Large intestine (tissue), 3 donors: Measurements from ENCODE around the gene DENND1A. TPM values are rescaled to one million over a fixed set of nuclear protein-coding genes. Genes with fewer than 3 reads are reported as not detected.
A peak's percentile ranks its signal among the peaks of the same experiment; 100 is the strongest.

Experiments used
- DNase-seq, 2 donors: peaks; one replicate each; pipeline versions ENCODE4 v3.0.0 to v3.0.0-alpha.2; 2013
- H3K27ac ChIP-seq: one replicate; pipeline ENCODE4 v1.5.1; 2013; ENCODE audit warnings: low read length
- H3K27me3 ChIP-seq: 2 replicates; pipeline ENCODE4 v1.6.1; 2013; ENCODE audit warnings: low read length; ENCODE audit not compliant: control insufficient read depth, insufficient read depth
- H3K36me3 ChIP-seq: 2 replicates; pipeline ENCODE4 v1.6.1; 2013; ENCODE audit warnings: low read length; ENCODE audit not compliant: control insufficient read depth, insufficient read depth
- H3K4me1 ChIP-seq: one replicate; pipeline ENCODE4 v1.6.1; 2013; ENCODE audit warnings: low read length; ENCODE audit not compliant: control insufficient read depth, insufficient read depth
- H3K4me3 ChIP-seq: one replicate; pipeline ENCODE4 v1.5.1; 2013; ENCODE audit warnings: low read length
- H3K9me3 ChIP-seq: one replicate; pipeline ENCODE4 v1.6.1; 2013; ENCODE audit warnings: mild to moderate bottlenecking, low read depth, low read length, moderate library complexity; ENCODE audit not compliant: control insufficient read depth
- WGBS: methylation state at CpG from one replicate; pipeline ENCODE4 v1.1.5; 2013; ENCODE audit warnings: low lambda C conversion rate; ENCODE audit not compliant: insufficient coverage; 5-methylcytosine and 5-hydroxymethylcytosine counted together
- polyA plus RNA-seq: library from polyadenylated mRNA; unstranded; fragments of 120-200 nt; gene quantifications from one replicate; pipeline ENCODE4 v1.2.1, GENCODE V29; 2013

DENND1A gene
- polyA plus RNA-seq, 1 donor: 29.7 TPM

GRCh38 chr9:123589361-123590239, 340.3 kb downstream of the DENND1A start:
- no CpG with 5 or more reads among the region's 8 CpGs for WGBS
- H3K27me3 ChIP-seq: no peaks in the 10 kb centered on the region
- H3K9me3 ChIP-seq: no peaks in the 10 kb centered on the region
- H3K4me1 ChIP-seq: no peaks in the 10 kb centered on the region
- no peak overlapping the region for H3K27ac ChIP-seq
- no peak overlapping the region for H3K4me3 ChIP-seq
- H3K36me3 ChIP-seq: peaks cover 4% of the 10 kb centered on the region
- DNase-seq: no peak

DNA sequence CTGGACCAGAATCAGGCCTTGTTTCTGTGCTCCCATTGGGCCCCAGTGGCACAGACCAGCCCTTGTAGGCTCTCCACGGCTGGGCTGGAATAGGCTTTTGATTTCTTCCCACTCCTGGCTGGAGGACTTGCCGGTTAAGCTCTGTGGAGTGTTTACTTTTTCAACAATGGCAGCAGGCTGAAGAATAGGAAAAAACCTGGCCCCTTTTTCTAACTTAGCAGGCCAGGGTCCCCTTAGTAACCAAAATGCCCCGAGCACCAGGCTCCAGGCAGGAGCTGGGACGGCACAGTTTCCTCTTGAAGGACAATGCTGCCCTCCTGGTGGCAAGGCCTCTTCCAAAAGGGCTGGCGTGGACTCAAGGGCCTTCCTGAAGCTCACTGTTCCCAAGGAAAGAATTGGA, 343.7 kb downstream of the DENND1A start:
- no peak for DNase-seq
- no peaks in the 10 kb centered on the region for H3K4me1 ChIP-seq
- H3K27ac ChIP-seq: no peak overlapping the region
- H3K36me3 ChIP-seq: peaks cover 21% of the 10 kb centered on the region
- H3K9me3 ChIP-seq: no peaks in the 10 kb centered on the region
- no CpG with 5 or more reads among the region's 5 CpGs for WGBS
- no peaks in the 10 kb centered on the region for H3K27me3 ChIP-seq
- no peak overlapping the region for H3K4me3 ChIP-seq

GRCh38 chr9:123584202-123585176, 345.4 kb downstream of the DENND1A start:
- no peak overlapping the region for H3K27ac ChIP-seq
- no CpG with 5 or more reads among the region's 10 CpGs for WGBS

GRCh38 chr9:123583646-123584045, 346.3 kb downstream of the DENND1A start:
- Histone ChIP-seq H3K27ac (no peak overlapping the region), H3K9me3 (peaks cover under 1% of the 10 kb centered on the region), H3K27me3 (no peaks in the 10 kb centered on the region), H3K4me3 (no peak overlapping the region), H3K4me1 (no peaks in the 10 kb centered on the region), H3K36me3 (peaks cover 38% of the 10 kb centered on the region)
- WGBS: no CpG with 5 or more reads among the region's 2 CpGs
- no peak for DNase-seq

More at GRCh38 chr9:123584202-123585176, 345.4 kb downstream of the DENND1A start:
- H3K27me3 ChIP-seq: no peaks in the 10 kb centered on the region
- no peaks in the 10 kb centered on the region for H3K4me1 ChIP-seq
- no peak overlapping the region for H3K4me3 ChIP-seq
- H3K36me3 ChIP-seq: peaks cover 38% of the 10 kb centered on the region
- no peaks in the 10 kb centered on the region for H3K9me3 ChIP-seq
- DNase-seq: no peak

DNA sequence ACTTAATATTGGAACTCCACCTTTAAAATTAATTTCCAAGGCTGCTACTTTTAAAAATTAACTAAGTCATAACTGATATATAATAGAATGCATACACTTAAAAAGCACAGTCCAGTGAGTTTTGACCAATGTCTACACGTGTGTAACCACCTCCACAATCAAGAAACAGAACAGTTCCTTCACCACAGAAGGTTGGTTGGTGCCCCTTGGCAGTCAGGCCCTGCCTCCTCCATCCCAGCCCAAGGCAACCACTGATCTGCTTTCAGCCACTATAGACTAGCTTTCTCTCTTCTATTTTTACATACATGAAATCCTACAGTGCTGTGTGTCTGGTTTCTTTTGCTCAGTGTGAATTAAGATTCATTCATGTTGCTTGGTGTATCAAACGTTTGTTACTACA, 358.7 kb downstream of the DENND1A start:
- Histone ChIP-seq H3K4me3 (no peak overlapping the region), H3K4me1 (no peaks in the 10 kb centered on the region), H3K36me3 (no peaks in the 10 kb centered on the region), H3K27ac (no peak overlapping the region), H3K27me3 (no peaks in the 10 kb centered on the region), H3K9me3 (no peaks in the 10 kb centered on the region)
- 88% methylated on average over 1 of the region's 2 CpGs for WGBS
- no peak for DNase-seq

GRCh38 chr9:123568691-123569688, 360.9 kb downstream of the DENND1A start:
- H3K27me3 ChIP-seq: no peaks in the 10 kb centered on the region
- H3K9me3 ChIP-seq: no peaks in the 10 kb centered on the region
- H3K4me1 ChIP-seq: no peaks in the 10 kb centered on the region
- H3K36me3 ChIP-seq: no peaks in the 10 kb centered on the region
- no peak overlapping the region for H3K4me3 ChIP-seq
- peak in 1 of 2 donors; percentile 7 for DNase-seq
- H3K27ac ChIP-seq: no peak overlapping the region
- WGBS: 45% methylated on average over 6 of the region's 17 CpGs

DNA sequence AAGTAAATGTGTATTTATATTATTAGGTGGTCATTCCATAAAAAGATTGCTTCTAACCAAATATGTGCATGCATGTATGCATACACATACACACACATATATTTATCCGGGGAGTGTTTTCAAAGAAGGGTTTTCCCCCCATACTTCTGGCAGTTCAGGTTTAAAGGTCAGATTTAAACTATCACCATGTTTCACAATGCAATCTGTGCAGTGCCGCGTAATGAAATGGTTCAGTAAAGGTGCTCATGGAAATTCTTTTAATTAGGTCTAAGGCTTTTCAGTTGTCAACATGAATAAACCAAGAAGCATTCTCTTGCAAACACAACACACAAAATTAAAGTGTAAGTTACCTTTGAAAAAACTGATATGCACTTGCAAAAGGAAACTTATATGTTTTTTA, 362.9 kb downstream of the DENND1A start:
- no peak overlapping the region for H3K27ac ChIP-seq
- H3K4me3 ChIP-seq: no peak overlapping the region
- peaks cover 2% of the 10 kb centered on the region for H3K36me3 ChIP-seq
- H3K9me3 ChIP-seq: no peaks in the 10 kb centered on the region
- H3K27me3 ChIP-seq: no peaks in the 10 kb centered on the region
- H3K4me1 ChIP-seq: no peaks in the 10 kb centered on the region
- WGBS: no CpG with 5 or more reads among the region's 3 CpGs
- no peak for DNase-seq

- Histone ChIP-seq H3K27ac (no peak overlapping the region), H3K36me3 (peaks cover 11% of the 10 kb centered on the region), H3K9me3 (no peaks in the 10 kb centered on the region), H3K4me3 (no peak overlapping the region), H3K27me3 (no peaks in the 10 kb centered on the region), H3K4me1 (no peaks in the 10 kb centered on the region)
- DNase-seq: no peak
- WGBS: no CpG with 5 or more reads among the region's 1 CpG
Measured at GRCh38 chr9:123564652-123565051, 365.3 kb downstream of the DENND1A start.

DNA sequence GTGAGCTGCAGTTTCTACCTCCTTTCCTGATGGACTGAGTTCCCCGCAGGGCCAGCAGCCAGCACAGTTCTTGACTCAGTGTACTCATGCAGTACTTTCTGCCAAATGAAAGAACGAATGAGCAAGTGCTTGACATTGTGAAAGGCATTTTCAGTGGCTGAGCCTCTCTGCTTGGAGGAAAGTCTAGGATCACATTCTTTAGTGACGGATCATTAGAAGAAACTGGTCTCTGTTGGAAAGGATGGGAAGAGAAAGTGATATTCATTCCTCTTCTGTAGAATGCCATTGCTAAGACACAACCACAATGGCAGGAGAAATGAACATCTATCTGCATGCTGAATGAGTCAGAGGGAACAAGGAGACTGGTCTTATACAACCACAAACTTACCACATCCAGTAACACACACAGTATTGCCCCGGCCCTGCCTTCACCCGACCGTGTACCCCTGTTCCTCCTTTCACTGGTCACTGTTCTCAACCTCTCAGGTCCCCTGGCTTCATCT, 367.0 kb downstream of the DENND1A start:
- Histone ChIP-seq H3K27ac (no peak overlapping the region), H3K4me1 (no peaks in the 10 kb centered on the region), H3K27me3 (no peaks in the 10 kb centered on the region), H3K36me3 (peaks cover 13% of the 10 kb centered on the region), H3K9me3 (no peaks in the 10 kb centered on the region), H3K4me3 (no peak overlapping the region)
- DNase-seq: no peak
- 94% methylated on average over 3 of the region's 6 CpGs for WGBS
